ENCODE measurements around the gene SOCS4.
"Not testable (repeated sequence)": the region's sequence is repeated elsewhere in the genome, so short reads cannot be mapped to it uniquely, and the experiment has no call there.

SOCS4 gene

DNA sequence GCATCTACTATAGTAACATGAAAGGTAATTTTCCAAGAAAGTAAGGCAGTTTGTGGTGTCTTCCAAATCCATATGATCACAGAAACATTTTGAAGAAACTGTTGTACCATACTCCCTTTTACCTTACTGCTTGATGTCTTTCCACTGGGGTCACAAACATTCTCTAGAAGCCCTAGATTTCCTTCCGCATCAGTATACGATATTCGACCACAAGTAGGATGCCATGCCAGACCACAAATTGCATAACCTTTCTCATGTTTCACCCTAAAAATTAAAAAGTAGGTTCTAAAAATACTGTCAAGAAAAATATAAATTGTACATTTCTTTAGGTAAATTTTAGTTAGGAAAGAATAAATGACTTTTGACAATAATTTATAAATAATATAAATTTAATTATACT lies 26.7 kb upstream of the SOCS4 start:
- Histone ChIP-seq H3K9ac (no peak overlapping the region), H3K4me1 (no peaks in the 10 kb centered on the region), H2AFZ (no peak overlapping the region), H3K4me3 (ENCODE audit: low read depth, low read length) (no peak overlapping the region), H3K27me3 (ENCODE audit: control insufficient read depth, insufficient read depth, low read length) (no peaks in the 10 kb centered on the region), H3K79me2 (no peaks in the 10 kb centered on the region), H3K4me2 (ENCODE audit: low read length) (no peak overlapping the region), H3K36me3 (ENCODE audit: control insufficient read depth, insufficient read depth, low read length) (no peaks in the 10 kb centered on the region), H3K27ac (no peak overlapping the region), H3K9me3 (ENCODE audit: control insufficient read depth, low read length) (no peaks in the 10 kb centered on the region)
- no peak for TF ChIP-seq CTCF (IDR thresholded peaks at IDR 0.05)

DNA sequence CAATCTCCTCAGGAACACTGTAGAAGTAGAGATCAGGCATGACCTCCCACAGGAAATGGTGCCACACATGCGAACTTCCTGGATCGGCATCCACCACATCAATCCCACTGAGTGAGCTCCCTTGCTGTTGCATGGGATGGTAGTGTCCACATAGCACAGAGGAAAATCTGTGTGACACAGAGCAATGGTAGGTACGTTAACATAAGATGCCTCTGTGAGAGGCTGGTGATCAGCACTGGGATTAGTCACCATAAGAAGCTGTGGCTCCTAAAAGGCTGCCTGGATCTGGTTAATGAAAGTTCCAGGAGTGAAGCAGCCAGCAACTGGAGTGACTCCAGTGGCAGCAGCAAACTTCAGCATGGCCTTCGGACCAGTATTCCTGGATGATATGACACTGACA lies 22.0 kb upstream of the SOCS4 start:
- Histone ChIP-seq H3K27me3 (ENCODE audit: control insufficient read depth, insufficient read depth, low read length) (no peaks in the 10 kb centered on the region), H3K36me3 (ENCODE audit: control insufficient read depth, insufficient read depth, low read length) (no peaks in the 10 kb centered on the region), H3K4me3 (ENCODE audit: low read depth, low read length) (no peak overlapping the region), H3K9me3 (ENCODE audit: control insufficient read depth, low read length) (no peaks in the 10 kb centered on the region), H2AFZ (no peak overlapping the region), H3K4me1 (no peaks in the 10 kb centered on the region), H3K27ac (no peak overlapping the region), H3K79me2 (no peaks in the 10 kb centered on the region), H3K9ac (no peak overlapping the region), H3K4me2 (ENCODE audit: low read length) (no peak overlapping the region)
- no peak for TF ChIP-seq CTCF (IDR thresholded peaks at IDR 0.05)

- H3K4me2 ChIP-seq (ENCODE audit: low read length): no peak overlapping the region
- H3K36me3 ChIP-seq (ENCODE audit: control insufficient read depth, insufficient read depth, low read length): no peaks in the 10 kb centered on the region
- H2AFZ ChIP-seq: no peak overlapping the region
- no peaks in the 10 kb centered on the region for H3K79me2 ChIP-seq
- H3K9me3 ChIP-seq (ENCODE audit: control insufficient read depth, low read length): no peaks in the 10 kb centered on the region
- no peak overlapping the region for H3K4me3 ChIP-seq (ENCODE audit: low read depth, low read length)
- H3K4me1 ChIP-seq: no peaks in the 10 kb centered on the region
- H3K27ac ChIP-seq: no peak overlapping the region
- TF ChIP-seq CTCF (IDR thresholded peaks at IDR 0.05): no peak
- no peaks in the 10 kb centered on the region for H3K27me3 ChIP-seq (ENCODE audit: control insufficient read depth, insufficient read depth, low read length)
- H3K9ac ChIP-seq: no peak overlapping the region
Observed at GRCh38 chr14:55015006-55015405, 12.0 kb upstream of the SOCS4 start.

- no peak overlapping the region for H2AFZ ChIP-seq
- H3K27me3 ChIP-seq (ENCODE audit: control insufficient read depth, insufficient read depth, low read length): no peaks in the 10 kb centered on the region
- no peak overlapping the region for H3K27ac ChIP-seq
- no peak overlapping the region for H3K4me3 ChIP-seq (ENCODE audit: low read depth, low read length)
- no peak overlapping the region for H3K9ac ChIP-seq
- H3K36me3 ChIP-seq (ENCODE audit: control insufficient read depth, insufficient read depth, low read length): no peaks in the 10 kb centered on the region
- no peaks in the 10 kb centered on the region for H3K79me2 ChIP-seq
- no peaks in the 10 kb centered on the region for H3K9me3 ChIP-seq (ENCODE audit: control insufficient read depth, low read length)
- no peak for TF ChIP-seq CTCF (IDR thresholded peaks at IDR 0.05)
- H3K4me2 ChIP-seq (ENCODE audit: low read length): no peak overlapping the region
- H3K4me1 ChIP-seq: no peaks in the 10 kb centered on the region
Observed at GRCh38 chr14:55019968-55020554, 7.0 kb upstream of the SOCS4 start.

DNA sequence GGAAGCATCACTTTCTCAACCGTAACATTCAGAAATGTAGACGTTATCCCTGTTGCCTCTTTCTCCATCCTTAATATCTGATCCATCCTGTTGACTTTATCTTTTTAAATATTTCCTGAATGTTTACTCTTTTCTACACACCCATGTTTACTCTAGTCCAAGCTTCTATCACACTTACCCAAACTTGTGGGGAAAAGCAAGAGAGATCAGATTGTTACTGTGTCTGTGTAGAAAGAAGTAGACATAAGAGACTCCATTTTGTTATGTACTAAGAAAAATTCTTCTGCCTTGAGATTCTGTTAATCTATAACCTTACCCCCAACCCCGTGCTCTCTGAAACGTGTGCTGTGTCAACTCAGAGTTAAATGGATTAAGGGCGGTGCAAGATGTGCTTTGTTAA lies 2.7 kb upstream of the SOCS4 start:
- H3K27ac ChIP-seq; H2AFZ ChIP-seq; H3K4me2 ChIP-seq (ENCODE audit: low read length); H3K4me1 ChIP-seq; H3K9ac ChIP-seq; H3K4me3 ChIP-seq (ENCODE audit: low read depth, low read length); H3K27me3 ChIP-seq (ENCODE audit: control insufficient read depth, insufficient read depth, low read length); H3K9me3 ChIP-seq (ENCODE audit: control insufficient read depth, low read length); H3K36me3 ChIP-seq (ENCODE audit: control insufficient read depth, insufficient read depth, low read length): not testable (repeated sequence)
- peaks cover 24% of the 10 kb centered on the region for H3K79me2 ChIP-seq
